Duodenal mucosa (tissue), 2 donors: ENCODE measurements around the gene SHKBP1.
"Not testable (repeated sequence)": the region's sequence is repeated elsewhere in the genome, so short reads cannot be mapped to it uniquely, and the experiment has no call there.

ENCODE experiments used
- H3K27ac ChIP-seq: one replicate; pipeline ENCODE4 v1.7.0; 2013; ENCODE audit warnings: low read depth, low read length
- H3K27me3 ChIP-seq, 2 donors: one replicate each; pipeline ENCODE4 v1.7.0; 2013; ENCODE audit warnings: low read length in 2 of 2, control low read depth in 1 of 2; ENCODE audit not compliant: insufficient read depth in 2 of 2, control insufficient read depth in 1 of 2
- H3K36me3 ChIP-seq, 2 donors: one replicate each; pipeline ENCODE4 v1.7.0; 2013; ENCODE audit warnings: low read length in 2 of 2, control low read depth in 1 of 2; ENCODE audit not compliant: insufficient read depth in 2 of 2, control insufficient read depth in 1 of 2
- H3K4me1 ChIP-seq, 2 donors: one replicate each; pipeline ENCODE4 v1.7.0; 2013; ENCODE audit warnings: low read length in 2 of 2, control low read depth in 1 of 2; ENCODE audit not compliant: insufficient read depth in 2 of 2, control insufficient read depth in 1 of 2
- H3K4me3 ChIP-seq, 2 donors: one replicate each; pipeline ENCODE4 v1.7.0; 2013; ENCODE audit warnings: low read length in 2 of 2, low read depth in 1 of 2
- H3K9ac ChIP-seq, 2 donors: one replicate each; pipeline ENCODE4 v1.7.0; 2013; ENCODE audit warnings: low read length in 2 of 2, low read depth in 1 of 2
- H3K9me3 ChIP-seq, 2 donors: one replicate each; pipeline ENCODE4 v1.7.0; 2013; ENCODE audit warnings: low read length in 2 of 2, control low read depth in 1 of 2; ENCODE audit not compliant: control insufficient read depth in 1 of 2

Gene SHKBP1

GRCh38 chr19:40584007-40584406 is 7.3 kb downstream of the SHKBP1 start:
- no peak overlapping the region for H3K9ac ChIP-seq
- no peaks in the 10 kb centered on the region for H3K9me3 ChIP-seq
- H3K4me3 ChIP-seq: no peak overlapping the region
- H3K4me1 ChIP-seq: peaks cover 0 to 3% of the 10 kb centered on the region in 2 donors
- no peaks in the 10 kb centered on the region for H3K27me3 ChIP-seq
- no peak overlapping the region for H3K27ac ChIP-seq
- peaks cover 14 to 53% of the 10 kb centered on the region in 2 donors for H3K36me3 ChIP-seq

DNA sequence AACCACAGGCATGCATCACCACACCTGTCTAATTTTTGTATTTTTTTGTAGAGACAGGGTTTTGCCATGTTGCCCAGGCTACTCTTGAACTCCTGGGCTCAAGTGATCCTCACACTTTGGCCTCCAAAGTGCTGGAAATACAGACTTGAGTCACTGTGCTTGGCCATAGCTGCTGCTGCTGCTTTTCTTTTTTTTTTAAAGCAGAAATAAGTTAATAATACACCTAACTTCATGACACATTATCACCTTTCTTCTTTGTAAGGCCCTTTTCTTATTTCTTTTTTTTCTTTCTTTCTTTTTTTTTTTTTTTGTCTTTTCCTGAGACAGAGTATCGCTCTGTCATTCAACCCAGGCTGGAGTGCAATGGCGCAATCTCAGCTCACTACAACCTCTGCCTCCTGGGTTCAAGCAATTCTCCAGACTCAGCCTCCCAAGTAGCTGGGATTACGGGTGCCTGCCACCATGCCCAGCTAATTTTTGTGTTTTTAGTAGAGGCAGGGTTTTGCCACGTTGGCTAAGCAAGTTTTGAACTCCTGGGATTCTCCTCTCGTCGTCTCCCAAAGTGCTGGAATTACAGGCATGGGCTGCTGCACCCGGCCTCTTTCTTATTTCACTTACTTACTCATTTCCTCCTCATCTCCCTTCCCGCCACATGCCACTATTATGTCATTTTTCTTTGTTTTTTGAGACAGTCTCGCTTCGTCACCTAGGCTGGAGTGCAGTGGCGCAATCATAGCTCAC is 8.7 kb downstream of the SHKBP1 start:
- Histone ChIP-seq H3K36me3 (peaks cover 9 to 49% of the 10 kb centered on the region in 2 donors), H3K4me1 (no peaks in the 10 kb centered on the region), H3K27ac (no peak overlapping the region), H3K27me3 (no peaks in the 10 kb centered on the region), H3K9me3 (no peaks in the 10 kb centered on the region), H3K9ac (no peak overlapping the region), H3K4me3 (no peak overlapping the region)

GRCh38 chr19:40585982-40586422 is 9.3 kb downstream of the SHKBP1 start:
- no peak overlapping the region for H3K4me3 ChIP-seq
- H3K27ac ChIP-seq: no peak overlapping the region
- no peaks in the 10 kb centered on the region for H3K9me3 ChIP-seq
- H3K27me3 ChIP-seq: no peaks in the 10 kb centered on the region
- peaks cover 7 to 43% of the 10 kb centered on the region in 2 donors for H3K36me3 ChIP-seq
- H3K9ac ChIP-seq: no peak overlapping the region
- no peaks in the 10 kb centered on the region for H3K4me1 ChIP-seq

DNA sequence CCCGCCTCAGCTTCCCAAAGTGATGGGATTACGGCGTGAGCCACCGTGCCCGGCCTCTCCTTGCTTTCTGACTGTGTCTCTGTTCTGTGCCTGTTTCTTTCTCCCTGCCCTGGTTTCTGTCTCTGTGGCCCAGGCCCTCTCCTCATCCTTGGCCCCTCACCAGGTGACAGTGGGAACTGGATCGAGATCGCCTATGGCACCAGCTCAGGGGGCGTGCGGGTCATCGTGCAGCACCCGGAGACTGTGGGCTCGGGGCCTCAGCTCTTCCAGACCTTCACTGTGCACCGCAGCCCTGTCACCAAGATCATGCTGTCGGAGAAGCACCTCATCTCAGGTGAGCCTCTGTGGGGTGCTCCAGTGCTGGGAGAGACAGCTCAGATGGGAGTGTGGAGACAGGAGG is 9.9 kb downstream of the SHKBP1 start:
- Histone ChIP-seq H3K27ac (no peak overlapping the region), H3K9ac (no peak overlapping the region), H3K36me3 (peaks cover 5 to 37% of the 10 kb centered on the region in 2 donors), H3K4me1 (no peaks in the 10 kb centered on the region), H3K27me3 (no peaks in the 10 kb centered on the region), H3K4me3 (no peak overlapping the region), H3K9me3 (no peaks in the 10 kb centered on the region)

DNA sequence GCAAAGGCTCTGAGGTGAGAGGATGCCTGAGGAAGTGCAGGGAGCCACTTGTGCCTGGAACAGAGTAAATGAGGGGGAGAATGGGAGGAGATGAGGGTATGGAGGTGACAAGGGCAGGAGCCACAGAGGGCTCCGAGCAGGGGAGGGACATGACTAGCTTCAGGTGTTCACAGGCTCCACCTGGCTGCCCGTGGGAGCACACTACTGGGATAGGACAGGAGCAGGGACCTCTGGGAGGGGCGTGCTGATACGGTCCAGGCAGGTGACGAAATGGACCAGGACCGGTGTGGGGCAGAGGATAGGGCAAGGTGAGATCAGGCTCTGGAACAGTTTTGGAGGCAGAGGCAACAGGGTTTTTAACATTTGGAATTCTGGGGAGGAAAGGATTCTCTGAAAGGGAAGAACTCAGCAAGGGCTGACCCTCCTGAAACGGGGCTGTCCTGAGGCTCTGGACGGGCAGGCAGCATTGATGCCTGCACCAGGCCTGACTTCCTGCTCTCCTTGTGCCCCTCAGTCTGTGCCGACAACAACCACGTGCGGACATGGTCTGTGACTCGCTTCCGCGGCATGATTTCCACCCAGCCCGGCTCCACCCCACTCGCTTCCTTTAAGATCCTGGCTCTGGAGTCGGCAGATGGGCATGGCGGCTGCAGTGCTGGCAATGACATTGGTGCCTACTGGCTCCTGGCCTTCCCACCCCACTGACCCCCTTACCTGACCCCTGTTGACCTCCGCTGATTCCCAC is 11.6 kb downstream of the SHKBP1 start:
- H3K36me3 ChIP-seq: peaks cover 0 to 35% of the 10 kb centered on the region in 2 donors
- H3K4me3 ChIP-seq: no peak overlapping the region
- H3K27me3 ChIP-seq: no peaks in the 10 kb centered on the region

GRCh38 chr19:40588926-40589569 is 12.4 kb downstream of the SHKBP1 start:
- H3K9ac ChIP-seq: no peak overlapping the region
- no peaks in the 10 kb centered on the region for H3K4me1 ChIP-seq
- no peak overlapping the region for H3K27ac ChIP-seq
- no peak overlapping the region for H3K4me3 ChIP-seq
- no peaks in the 10 kb centered on the region for H3K27me3 ChIP-seq
- no peaks in the 10 kb centered on the region for H3K9me3 ChIP-seq
- peaks cover 0 to 33% of the 10 kb centered on the region in 2 donors for H3K36me3 ChIP-seq

More for the DNA sequence above, 11.6 kb downstream of the SHKBP1 start:
- no peaks in the 10 kb centered on the region for H3K4me1 ChIP-seq
- no peak overlapping the region for H3K27ac ChIP-seq
- H3K9me3 ChIP-seq: no peaks in the 10 kb centered on the region
- H3K9ac ChIP-seq: no peak overlapping the region

- Histone ChIP-seq H3K36me3 (peaks cover 0 to 26% of the 10 kb centered on the region in 2 donors), H3K4me3 (no peak overlapping the region)
Observed at GRCh38 chr19:40589591-40590429, 13.1 kb downstream of the SHKBP1 start.

GRCh38 chr19:40590464-40591265 is 14.0 kb downstream of the SHKBP1 start:
- peaks cover 0 to 5% of the 10 kb centered on the region in 2 donors for H3K4me1 ChIP-seq
- no peaks in the 10 kb centered on the region for H3K9me3 ChIP-seq
- H3K36me3 ChIP-seq: peaks cover 0 to 24% of the 10 kb centered on the region in 2 donors
- no peak overlapping the region for H3K27ac ChIP-seq
- peaks cover 0 to 5% of the 10 kb centered on the region in 2 donors for H3K27me3 ChIP-seq
- H3K9ac ChIP-seq: no peak overlapping the region
- H3K4me3 ChIP-seq: no peak overlapping the region

More at GRCh38 chr19:40589591-40590429, 13.1 kb downstream of the SHKBP1 start:
- Histone ChIP-seq H3K9me3 (no peaks in the 10 kb centered on the region), H3K4me1 (peaks cover 0 to 3% of the 10 kb centered on the region in 2 donors), H3K9ac (no peak overlapping the region), H3K27me3 (peaks cover 0 to 5% of the 10 kb centered on the region in 2 donors), H3K27ac (no peak overlapping the region)

- not testable (repeated sequence) for H3K9me3 ChIP-seq, H3K9ac ChIP-seq, H3K4me3 ChIP-seq, H3K27ac ChIP-seq, H3K27me3 ChIP-seq, H3K4me1 ChIP-seq
- peaks cover 0 to 17% of the 10 kb centered on the region in 2 donors for H3K36me3 ChIP-seq
Observed at GRCh38 chr19:40591724-40592123, 15.1 kb downstream of the SHKBP1 start.
